ENCODE data around the gene FUT1. TPM values are rescaled to one million over a fixed set of nuclear protein-coding genes. Genes with fewer than 3 reads are reported as not detected.
"Not testable (repeated sequence)": the region's sequence is repeated elsewhere in the genome, so short reads cannot be mapped to it uniquely, and the experiment has no call there.

FUT1 gene
- polyA plus RNA-seq, 1 donor from 2014 or later, result not detected

- Mint-ChIP-seq H3K9me3 (no peaks in the 10 kb centered on the region), H3K4me1 (peaks cover 9 to 13% (median 11%) of the 10 kb centered on the region in 3 donors), H3K4me3 (no peak overlapping the region), H3K36me3 (peaks cover 2% of the 10 kb centered on the region), H3K27me3 (peaks cover 2% of the 10 kb centered on the region), H3K27ac (no peak overlapping the region)
Observed at GRCh38 chr19:48779636-48780035, 27.2 kb upstream of the FUT1 start.

DNA sequence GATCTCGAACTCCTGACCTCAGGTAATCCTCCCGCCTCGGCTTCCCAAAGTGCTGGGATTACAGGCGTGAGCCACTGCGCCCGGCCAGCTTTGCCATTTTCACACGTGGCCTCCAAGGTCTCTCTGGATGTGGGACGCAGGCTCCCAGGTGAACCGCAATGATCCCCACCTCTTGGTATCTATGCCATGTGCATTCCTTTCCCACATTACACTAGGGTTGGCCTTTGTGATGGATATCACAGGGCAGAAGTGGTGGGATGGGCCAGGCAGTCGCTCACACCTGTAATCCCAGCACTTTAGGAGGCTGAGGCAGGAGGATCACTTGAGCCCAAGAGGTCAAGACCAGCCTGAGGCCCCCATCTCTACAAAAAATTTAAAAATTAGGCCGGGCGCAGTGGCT lies 25.3 kb upstream of the FUT1 start:
- H3K36me3 Mint-ChIP-seq, result peaks cover 2% of the 10 kb centered on the region
- no peak overlapping the region for H3K27ac Mint-ChIP-seq
- H3K4me1 Mint-ChIP-seq, result peaks cover 9 to 13% (median 11%) of the 10 kb centered on the region in 3 donors
- peaks cover under 1% of the 10 kb centered on the region for H3K27me3 Mint-ChIP-seq
- H3K4me3 Mint-ChIP-seq, result no peak overlapping the region
- no peaks in the 10 kb centered on the region for H3K9me3 Mint-ChIP-seq

DNA sequence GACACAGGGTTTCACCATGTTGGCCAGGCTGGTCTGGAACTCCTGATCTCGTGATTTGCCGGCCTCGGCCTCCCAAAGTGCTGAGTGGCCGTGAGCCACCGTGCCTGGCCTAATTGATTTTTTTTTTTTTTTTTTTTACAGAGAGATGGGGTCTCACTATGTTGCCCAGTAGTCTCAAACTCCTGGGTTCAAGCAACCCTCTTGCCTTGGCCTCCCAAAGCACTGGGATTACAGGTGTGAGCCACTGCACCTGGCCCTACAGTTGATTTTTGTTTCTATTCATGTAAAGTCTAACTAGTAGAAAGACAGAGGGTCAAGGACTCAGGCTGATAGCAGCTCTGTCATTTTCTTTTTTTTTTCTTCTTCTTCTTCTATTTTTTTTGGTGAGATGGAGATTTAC lies 24.7 kb upstream of the FUT1 start:
- H3K27ac Mint-ChIP-seq, result no peak overlapping the region
- H3K4me1 Mint-ChIP-seq, result peaks cover 5 to 9% (median 8%) of the 10 kb centered on the region in 3 donors
- H3K36me3 Mint-ChIP-seq, result no peaks in the 10 kb centered on the region
- H3K4me3 Mint-ChIP-seq, result no peak overlapping the region
- H3K9me3 Mint-ChIP-seq, result no peaks in the 10 kb centered on the region
- peaks cover 1% of the 10 kb centered on the region for H3K27me3 Mint-ChIP-seq

DNA sequence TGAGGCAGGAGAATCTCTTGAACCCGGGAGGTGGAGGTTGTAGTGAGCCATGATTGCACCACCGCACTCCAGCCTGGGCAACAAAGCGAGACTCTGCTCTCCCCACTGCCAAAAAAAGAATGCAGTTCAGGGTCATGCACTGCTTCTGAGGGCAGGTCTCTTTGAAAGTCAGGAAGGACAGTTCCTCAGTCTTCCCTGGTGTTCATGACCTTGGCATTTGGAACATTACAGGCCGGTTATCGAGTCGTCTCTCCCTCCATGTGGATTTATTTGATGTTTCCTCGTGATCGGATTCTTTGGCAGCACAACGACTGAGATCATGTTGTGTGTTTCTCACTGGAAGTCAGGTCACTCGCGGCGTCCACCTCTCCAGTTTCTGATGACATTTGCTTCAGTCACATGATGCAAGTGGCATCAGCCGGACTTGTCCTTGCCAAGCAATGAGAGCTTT lies 20.1 kb upstream of the FUT1 start:
- no peaks in the 10 kb centered on the region for H3K9me3 Mint-ChIP-seq
- no peak overlapping the region for H3K4me3 Mint-ChIP-seq
- H3K27me3 Mint-ChIP-seq, result peaks cover 8% of the 10 kb centered on the region
- no peak overlapping the region for H3K27ac Mint-ChIP-seq
- no peaks in the 10 kb centered on the region for H3K4me1 Mint-ChIP-seq
- H3K36me3 Mint-ChIP-seq, result no peaks in the 10 kb centered on the region

DNA sequence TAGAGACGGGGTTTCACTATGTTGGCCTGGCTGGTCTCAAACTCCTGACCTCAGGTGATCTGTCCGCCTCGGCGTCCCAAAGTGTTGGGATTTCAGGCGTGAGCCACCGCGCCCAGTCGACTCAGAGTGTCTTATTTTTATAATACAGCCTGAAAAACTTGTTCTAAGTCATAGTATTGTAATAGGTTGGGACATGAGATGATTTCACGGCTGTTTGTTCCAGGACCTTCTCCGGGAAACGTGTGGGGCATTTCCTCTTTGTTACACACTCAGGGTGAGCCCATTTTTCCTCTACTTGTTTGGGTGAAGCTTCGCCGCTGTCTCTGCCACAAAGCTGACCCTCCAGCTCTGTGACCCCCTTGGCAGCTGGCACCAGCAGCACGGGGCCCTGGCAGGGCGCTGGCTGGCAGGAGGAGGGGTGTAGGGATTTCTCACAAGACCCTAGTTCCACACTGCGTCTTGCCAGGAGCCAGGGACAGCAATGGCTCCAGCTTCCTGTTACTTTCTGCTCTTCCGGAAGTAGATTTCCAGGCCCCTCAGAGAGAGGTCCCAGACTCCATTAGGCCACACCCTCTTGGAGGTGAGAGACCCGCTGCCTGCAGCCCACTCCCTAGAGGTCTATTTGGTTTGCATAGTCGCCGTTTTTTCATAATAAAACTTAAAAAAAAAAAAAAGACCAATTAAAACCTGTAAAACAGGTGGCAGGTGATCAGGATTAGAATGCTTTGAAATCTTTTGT lies 18.5 kb upstream of the FUT1 start:
- Mint-ChIP-seq H3K4me3 (no peak overlapping the region), H3K27ac (no peak overlapping the region), H3K27me3 (peaks cover 8% of the 10 kb centered on the region), H3K36me3 (no peaks in the 10 kb centered on the region), H3K9me3 (no peaks in the 10 kb centered on the region), H3K4me1 (no peaks in the 10 kb centered on the region)

- H3K27me3 Mint-ChIP-seq, result peaks cover 10% of the 10 kb centered on the region
- H3K9me3 Mint-ChIP-seq, result no peaks in the 10 kb centered on the region
- H3K27ac Mint-ChIP-seq, result no peak overlapping the region
- no peaks in the 10 kb centered on the region for H3K36me3 Mint-ChIP-seq
- no peaks in the 10 kb centered on the region for H3K4me1 Mint-ChIP-seq
- no peak overlapping the region for H3K4me3 Mint-ChIP-seq
Observed at GRCh38 chr19:48770266-48770665, 17.8 kb upstream of the FUT1 start.

DNA sequence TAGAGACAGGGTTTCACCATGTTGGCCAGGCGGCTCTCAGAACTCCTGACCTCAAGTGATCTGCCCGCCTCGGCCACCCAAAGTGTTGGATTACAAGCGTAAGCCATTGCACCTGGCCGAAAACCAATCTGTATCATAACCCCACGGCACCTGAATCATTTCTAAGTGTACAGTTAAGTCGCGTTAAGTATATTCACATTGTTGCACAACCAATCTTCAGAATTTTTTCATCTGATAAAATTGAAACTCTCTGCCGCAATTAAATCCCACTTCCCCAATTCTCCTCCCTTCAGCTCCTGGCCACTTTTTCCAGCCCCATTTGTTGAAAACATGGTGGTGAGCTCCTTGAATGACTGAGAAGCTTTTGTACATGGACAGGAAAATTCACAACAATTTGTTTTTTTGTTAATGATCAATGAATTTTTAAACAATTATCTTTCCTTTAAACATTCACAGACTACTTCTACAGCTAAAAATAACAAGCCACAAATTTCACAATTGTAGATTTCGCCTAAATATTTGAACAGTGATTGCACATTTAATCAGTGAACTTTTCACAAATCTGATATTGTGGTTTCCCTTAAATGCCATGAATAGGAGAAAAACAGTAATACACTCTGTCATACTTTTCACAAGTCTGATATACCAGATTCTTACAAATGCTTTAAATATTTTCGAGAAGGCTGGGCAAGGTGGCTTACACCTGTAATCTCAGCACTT lies 16.7 kb upstream of the FUT1 start:
- Mint-ChIP-seq H3K27ac (no peak overlapping the region), H3K9me3 (no peaks in the 10 kb centered on the region), H3K36me3 (no peaks in the 10 kb centered on the region), H3K4me1 (no peaks in the 10 kb centered on the region), H3K4me3 (no peak overlapping the region), H3K27me3 (peaks cover 10% of the 10 kb centered on the region)

- H3K4me1 Mint-ChIP-seq, H3K4me3 Mint-ChIP-seq, H3K36me3 Mint-ChIP-seq, H3K27ac Mint-ChIP-seq, H3K9me3 Mint-ChIP-seq: not testable (repeated sequence)
- peaks cover 10% of the 10 kb centered on the region for H3K27me3 Mint-ChIP-seq
Observed at GRCh38 chr19:48768171-48768753, 15.8 kb upstream of the FUT1 start.

DNA sequence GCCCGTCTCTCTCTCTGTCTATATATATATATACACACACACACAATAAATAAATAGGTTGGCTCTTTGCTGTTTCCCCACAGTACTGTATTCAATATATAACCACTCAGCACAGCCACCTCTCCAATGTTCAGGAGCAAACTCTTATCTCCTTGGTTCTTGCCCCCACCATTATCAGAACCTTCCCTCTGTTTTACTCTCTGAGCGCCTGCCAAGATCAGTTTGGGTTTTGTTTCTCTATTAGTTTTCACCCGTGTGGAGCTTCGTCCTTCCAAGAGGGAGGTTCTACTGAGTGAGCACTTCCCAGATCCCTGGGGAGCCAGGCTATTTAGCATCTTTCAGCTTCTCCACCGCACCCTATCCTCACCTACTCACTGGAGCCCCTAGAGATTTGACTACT lies 13.4 kb upstream of the FUT1 start:
- not testable (repeated sequence) for H3K4me1 Mint-ChIP-seq, H3K27ac Mint-ChIP-seq, H3K4me3 Mint-ChIP-seq, H3K36me3 Mint-ChIP-seq, H3K27me3 Mint-ChIP-seq, H3K9me3 Mint-ChIP-seq

DNA sequence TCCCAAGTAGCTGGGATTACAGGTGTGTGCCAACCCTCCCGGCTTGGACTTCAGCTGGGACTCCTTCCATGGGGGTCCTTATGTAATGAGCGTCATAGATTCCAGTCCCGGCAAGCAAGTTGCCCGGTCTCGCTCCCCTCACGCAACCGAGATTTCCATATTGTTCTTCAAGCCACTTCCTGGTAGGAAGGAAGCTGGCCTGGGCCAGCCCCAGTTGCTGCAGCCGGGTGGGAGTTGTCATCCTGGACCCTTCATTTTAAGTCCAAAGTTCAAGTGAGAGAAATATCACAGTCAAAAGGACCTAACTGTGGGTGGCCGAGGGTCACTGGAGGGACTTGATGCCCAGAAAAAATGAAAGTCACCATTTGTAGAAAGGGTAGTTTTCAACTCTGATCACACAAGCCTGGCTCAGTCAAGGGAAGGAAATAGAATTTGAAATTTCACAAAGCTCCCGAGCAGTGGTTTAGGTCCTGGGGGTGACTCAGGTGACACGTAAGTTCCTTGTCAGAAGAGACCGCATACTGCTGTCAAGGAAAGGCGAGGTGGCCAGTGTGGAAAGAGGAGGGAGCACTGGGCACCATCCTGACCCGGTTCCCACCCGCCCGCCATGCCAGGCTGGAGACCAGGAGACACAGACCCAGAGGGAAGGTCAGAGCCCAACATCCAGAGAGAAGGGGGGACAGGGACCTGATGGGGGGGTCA lies 8.2 kb upstream of the FUT1 start:
- Mint-ChIP-seq H3K4me1 (peaks cover 0 to 3% (median 0%) of the 10 kb centered on the region in 3 donors), H3K27ac (peak overlapping the region in 1 of 3 donors; percentile 9), H3K27me3 (peaks cover 13% of the 10 kb centered on the region), H3K9me3 (no peaks in the 10 kb centered on the region), H3K4me3 (no peak overlapping the region), H3K36me3 (no peaks in the 10 kb centered on the region)

GRCh38 chr19:48757741-48758144 lies 5.3 kb upstream of the FUT1 start:
- H3K27ac Mint-ChIP-seq, result no peak overlapping the region
- no peaks in the 10 kb centered on the region for H3K9me3 Mint-ChIP-seq
- peaks cover 33% of the 10 kb centered on the region for H3K27me3 Mint-ChIP-seq
- H3K4me3 Mint-ChIP-seq, result no peak overlapping the region
- no peaks in the 10 kb centered on the region for H3K36me3 Mint-ChIP-seq
- H3K4me1 Mint-ChIP-seq, result peaks cover 3 to 5% (median 4%) of the 10 kb centered on the region in 3 donors

DNA sequence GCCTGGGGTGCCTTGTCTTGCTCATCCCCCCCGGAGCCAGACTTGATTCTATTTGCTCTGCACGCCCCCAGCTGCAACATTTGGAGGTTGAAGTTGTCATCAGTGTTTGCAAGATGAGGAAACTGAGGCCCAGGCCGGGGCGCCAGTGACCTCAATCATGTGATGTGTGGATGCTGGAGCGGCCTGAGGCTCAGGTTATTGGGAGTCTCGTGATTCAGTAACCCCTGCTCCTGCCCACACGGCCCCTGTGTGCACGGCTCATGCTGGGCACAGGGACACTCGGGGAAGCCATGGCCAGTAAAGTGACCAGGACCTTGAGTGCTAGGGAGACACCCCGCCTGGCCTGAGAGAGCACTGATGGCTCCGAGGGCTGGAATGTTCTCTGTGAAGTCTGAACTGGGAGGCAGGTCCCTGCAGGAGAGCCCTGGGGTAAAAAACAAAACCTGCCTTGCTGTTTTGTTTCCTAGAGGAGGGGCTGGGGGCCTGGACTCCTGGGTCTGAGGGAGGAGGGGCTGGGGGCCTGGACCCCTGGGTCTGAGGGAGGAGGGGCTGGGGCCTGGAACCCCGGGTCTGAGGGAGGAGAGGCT lies 4.7 kb upstream of the FUT1 start:
- no peak overlapping the region for H3K27ac Mint-ChIP-seq
- no peaks in the 10 kb centered on the region for H3K9me3 Mint-ChIP-seq
- peaks cover 34% of the 10 kb centered on the region for H3K27me3 Mint-ChIP-seq
- no peaks in the 10 kb centered on the region for H3K36me3 Mint-ChIP-seq
- no peak overlapping the region for H3K4me3 Mint-ChIP-seq
- peaks cover 4 to 5% (median 4%) of the 10 kb centered on the region in 3 donors for H3K4me1 Mint-ChIP-seq

- H3K4me3 Mint-ChIP-seq, result no peak overlapping the region
- peaks cover 5 to 6% (median 6%) of the 10 kb centered on the region in 3 donors for H3K4me1 Mint-ChIP-seq
- H3K36me3 Mint-ChIP-seq, result no peaks in the 10 kb centered on the region
- no peak overlapping the region for H3K27ac Mint-ChIP-seq
- H3K27me3 Mint-ChIP-seq, result peaks cover 36% of the 10 kb centered on the region
- H3K9me3 Mint-ChIP-seq, result no peaks in the 10 kb centered on the region
Observed at GRCh38 chr19:48756686-48757085, 4.2 kb upstream of the FUT1 start.

DNA sequence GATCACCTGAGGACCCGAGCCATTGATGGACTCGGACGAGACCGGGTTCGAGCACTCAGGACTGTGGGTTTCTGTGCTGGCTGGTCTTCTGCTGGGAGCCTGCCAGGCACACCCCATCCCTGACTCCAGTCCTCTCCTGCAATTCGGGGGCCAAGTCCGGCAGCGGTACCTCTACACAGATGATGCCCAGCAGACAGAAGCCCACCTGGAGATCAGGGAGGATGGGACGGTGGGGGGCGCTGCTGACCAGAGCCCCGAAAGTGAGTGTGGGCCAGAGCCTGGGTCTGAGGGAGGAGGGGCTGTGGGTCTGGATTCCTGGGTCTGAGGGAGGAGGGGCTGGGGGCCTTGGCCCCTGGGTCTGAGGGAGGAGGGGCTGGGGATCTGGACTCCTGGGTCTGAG lies 3.8 kb upstream of the FUT1 start:
- no peak overlapping the region for H3K27ac Mint-ChIP-seq
- H3K9me3 Mint-ChIP-seq, result no peaks in the 10 kb centered on the region
- H3K27me3 Mint-ChIP-seq, result peaks cover 39% of the 10 kb centered on the region
- H3K4me1 Mint-ChIP-seq, result peaks cover 5 to 6% (median 6%) of the 10 kb centered on the region in 3 donors
- no peaks in the 10 kb centered on the region for H3K36me3 Mint-ChIP-seq
- no peak overlapping the region for H3K4me3 Mint-ChIP-seq

- Mint-ChIP-seq H3K4me1 (peaks cover 5 to 6% (median 6%) of the 10 kb centered on the region in 3 donors), H3K27me3 (peaks cover 37% of the 10 kb centered on the region), H3K9me3 (no peaks in the 10 kb centered on the region), H3K36me3 (no peaks in the 10 kb centered on the region), H3K4me3 (no peak overlapping the region), H3K27ac (no peak overlapping the region)
Observed at GRCh38 chr19:48755787-48756186, 3.3 kb upstream of the FUT1 start.

Data from IgD-negative memory B cell (primary cell).